ENCODE measurements around the gene TAGLN2.

The TAGLN2 gene

GRCh38 chr1:159895836-159896545 lies 29.3 kb downstream of the TAGLN2 start:
- H3K36me3 ChIP-seq (ENCODE audit: control insufficient read depth, insufficient read depth, low read length), result no peaks in the 10 kb centered on the region
- no peak overlapping the region for H3K27ac ChIP-seq (ENCODE audit: low read depth, low read length)
- no peak overlapping the region for H3K9ac ChIP-seq (ENCODE audit: low read length)
- H3K4me3 ChIP-seq (ENCODE audit: low read length), result no peak overlapping the region
- no peaks in the 10 kb centered on the region for H3K27me3 ChIP-seq (ENCODE audit: control insufficient read depth, insufficient read depth, low read length)
- H3K4me1 ChIP-seq (ENCODE audit: control insufficient read depth, insufficient read depth, low read length), result no peaks in the 10 kb centered on the region

GRCh38 chr1:159895286-159895685 lies 30.0 kb downstream of the TAGLN2 start:
- H3K4me3 ChIP-seq (ENCODE audit: low read length), result no peak overlapping the region
- no peaks in the 10 kb centered on the region for H3K27me3 ChIP-seq (ENCODE audit: control insufficient read depth, insufficient read depth, low read length)
- H3K9ac ChIP-seq (ENCODE audit: low read length), result no peak overlapping the region
- no peaks in the 10 kb centered on the region for H3K4me1 ChIP-seq (ENCODE audit: control insufficient read depth, insufficient read depth, low read length)
- H3K27ac ChIP-seq (ENCODE audit: low read depth, low read length), result no peak overlapping the region
- no peaks in the 10 kb centered on the region for H3K36me3 ChIP-seq (ENCODE audit: control insufficient read depth, insufficient read depth, low read length)

GRCh38 chr1:159892944-159893343 lies 32.4 kb downstream of the TAGLN2 start:
- H3K9ac ChIP-seq (ENCODE audit: low read length), result no peak overlapping the region
- H3K4me1 ChIP-seq (ENCODE audit: control insufficient read depth, insufficient read depth, low read length), result no peaks in the 10 kb centered on the region
- H3K4me3 ChIP-seq (ENCODE audit: low read length), result no peak overlapping the region
- no peaks in the 10 kb centered on the region for H3K36me3 ChIP-seq (ENCODE audit: control insufficient read depth, insufficient read depth, low read length)
- H3K27ac ChIP-seq (ENCODE audit: low read depth, low read length), result no peak overlapping the region
- H3K27me3 ChIP-seq (ENCODE audit: control insufficient read depth, insufficient read depth, low read length), result no peaks in the 10 kb centered on the region

- H3K36me3 ChIP-seq (ENCODE audit: control insufficient read depth, insufficient read depth, low read length), result no peaks in the 10 kb centered on the region
- H3K4me1 ChIP-seq (ENCODE audit: control insufficient read depth, insufficient read depth, low read length), result no peaks in the 10 kb centered on the region
- H3K4me3 ChIP-seq (ENCODE audit: low read length), result no peak overlapping the region
- H3K9ac ChIP-seq (ENCODE audit: low read length), result no peak overlapping the region
- H3K27me3 ChIP-seq (ENCODE audit: control insufficient read depth, insufficient read depth, low read length), result no peaks in the 10 kb centered on the region
- no peak overlapping the region for H3K27ac ChIP-seq (ENCODE audit: low read depth, low read length)
Measured at GRCh38 chr1:159891275-159892157, 33.8 kb downstream of the TAGLN2 start.

- Histone ChIP-seq H3K27me3 (ENCODE audit: control insufficient read depth, insufficient read depth, low read length) (no peaks in the 10 kb centered on the region), H3K27ac (ENCODE audit: low read depth, low read length) (no peak overlapping the region), H3K36me3 (ENCODE audit: control insufficient read depth, insufficient read depth, low read length) (no peaks in the 10 kb centered on the region), H3K4me3 (ENCODE audit: low read length) (no peak overlapping the region), H3K9ac (ENCODE audit: low read length) (no peak overlapping the region), H3K4me1 (ENCODE audit: control insufficient read depth, insufficient read depth, low read length) (no peaks in the 10 kb centered on the region)
Measured at GRCh38 chr1:159890390-159890789, 34.9 kb downstream of the TAGLN2 start.

- Histone ChIP-seq H3K4me3 (ENCODE audit: low read length) (no peak overlapping the region), H3K4me1 (ENCODE audit: control insufficient read depth, insufficient read depth, low read length) (no peaks in the 10 kb centered on the region), H3K36me3 (ENCODE audit: control insufficient read depth, insufficient read depth, low read length) (no peaks in the 10 kb centered on the region), H3K27me3 (ENCODE audit: control insufficient read depth, insufficient read depth, low read length) (no peaks in the 10 kb centered on the region), H3K27ac (ENCODE audit: low read depth, low read length) (no peak overlapping the region), H3K9ac (ENCODE audit: low read length) (no peak overlapping the region)
Measured at GRCh38 chr1:159889821-159890252, 35.5 kb downstream of the TAGLN2 start.

GRCh38 chr1:159889202-159889601 lies 36.1 kb downstream of the TAGLN2 start:
- H3K36me3 ChIP-seq (ENCODE audit: control insufficient read depth, insufficient read depth, low read length), result no peaks in the 10 kb centered on the region
- H3K4me1 ChIP-seq (ENCODE audit: control insufficient read depth, insufficient read depth, low read length), result no peaks in the 10 kb centered on the region
- no peak overlapping the region for H3K4me3 ChIP-seq (ENCODE audit: low read length)
- H3K27me3 ChIP-seq (ENCODE audit: control insufficient read depth, insufficient read depth, low read length), result no peaks in the 10 kb centered on the region
- no peak overlapping the region for H3K9ac ChIP-seq (ENCODE audit: low read length)
- H3K27ac ChIP-seq (ENCODE audit: low read depth, low read length), result no peak overlapping the region

- no peaks in the 10 kb centered on the region for H3K36me3 ChIP-seq (ENCODE audit: control insufficient read depth, insufficient read depth, low read length)
- no peak overlapping the region for H3K4me3 ChIP-seq (ENCODE audit: low read length)
- H3K4me1 ChIP-seq (ENCODE audit: control insufficient read depth, insufficient read depth, low read length), result no peaks in the 10 kb centered on the region
- H3K27me3 ChIP-seq (ENCODE audit: control insufficient read depth, insufficient read depth, low read length), result no peaks in the 10 kb centered on the region
- no peak overlapping the region for H3K27ac ChIP-seq (ENCODE audit: low read depth, low read length)
- no peak overlapping the region for H3K9ac ChIP-seq (ENCODE audit: low read length)
Measured at GRCh38 chr1:159884296-159884695, 41.0 kb downstream of the TAGLN2 start.

- H3K9ac ChIP-seq (ENCODE audit: low read length), result no peak overlapping the region
- no peaks in the 10 kb centered on the region for H3K4me1 ChIP-seq (ENCODE audit: control insufficient read depth, insufficient read depth, low read length)
- H3K36me3 ChIP-seq (ENCODE audit: control insufficient read depth, insufficient read depth, low read length), result no peaks in the 10 kb centered on the region
- no peak overlapping the region for H3K27ac ChIP-seq (ENCODE audit: low read depth, low read length)
- no peak overlapping the region for H3K4me3 ChIP-seq (ENCODE audit: low read length)
- H3K27me3 ChIP-seq (ENCODE audit: control insufficient read depth, insufficient read depth, low read length), result no peaks in the 10 kb centered on the region
Measured at GRCh38 chr1:159883134-159883533, 42.2 kb downstream of the TAGLN2 start.

- no peak overlapping the region for H3K9ac ChIP-seq (ENCODE audit: low read length)
- no peaks in the 10 kb centered on the region for H3K4me1 ChIP-seq (ENCODE audit: control insufficient read depth, insufficient read depth, low read length)
- H3K27me3 ChIP-seq (ENCODE audit: control insufficient read depth, insufficient read depth, low read length), result no peaks in the 10 kb centered on the region
- no peak overlapping the region for H3K4me3 ChIP-seq (ENCODE audit: low read length)
- H3K36me3 ChIP-seq (ENCODE audit: control insufficient read depth, insufficient read depth, low read length), result no peaks in the 10 kb centered on the region
- no peak overlapping the region for H3K27ac ChIP-seq (ENCODE audit: low read depth, low read length)
Measured at GRCh38 chr1:159882527-159882862, 42.8 kb downstream of the TAGLN2 start.

GRCh38 chr1:159881622-159882526 lies 43.4 kb downstream of the TAGLN2 start:
- Histone ChIP-seq H3K4me3 (ENCODE audit: low read length) (no peak overlapping the region), H3K27ac (ENCODE audit: low read depth, low read length) (no peak overlapping the region), H3K4me1 (ENCODE audit: control insufficient read depth, insufficient read depth, low read length) (no peaks in the 10 kb centered on the region), H3K27me3 (ENCODE audit: control insufficient read depth, insufficient read depth, low read length) (no peaks in the 10 kb centered on the region), H3K9ac (ENCODE audit: low read length) (no peak overlapping the region), H3K36me3 (ENCODE audit: control insufficient read depth, insufficient read depth, low read length) (no peaks in the 10 kb centered on the region)

- H3K9ac ChIP-seq (ENCODE audit: low read length), result no peak overlapping the region
- H3K4me3 ChIP-seq (ENCODE audit: low read length), result no peak overlapping the region
- H3K27ac ChIP-seq (ENCODE audit: low read depth, low read length), result no peak overlapping the region
- no peaks in the 10 kb centered on the region for H3K27me3 ChIP-seq (ENCODE audit: control insufficient read depth, insufficient read depth, low read length)
- H3K36me3 ChIP-seq (ENCODE audit: control insufficient read depth, insufficient read depth, low read length), result no peaks in the 10 kb centered on the region
- H3K4me1 ChIP-seq (ENCODE audit: control insufficient read depth, insufficient read depth, low read length), result no peaks in the 10 kb centered on the region
Measured at GRCh38 chr1:159880430-159880829, 44.9 kb downstream of the TAGLN2 start.

Measured in rectal smooth muscle tissue (tissue), 1 donor.